RWPE2 (cell line): ENCODE measurements around the gene ATP13A4.

ENCODE experiments used
- ATAC-seq: fragments of 200-7000 bp; cut with Tn5 transposase; 3 replicates; pipeline ENCODE4 v1.9.1; 2021; ENCODE audit warnings: low read depth
- DNase-seq: peaks from one replicate; pipeline ENCODE4 v3.0.0-alpha.2; 2020; ENCODE audit warnings: low spot score
- H3K27ac ChIP-seq: fragments of 450-650 bp; 2 replicates; pipeline ENCODE4 v1.5.1; 2017; ENCODE audit warnings: mild to moderate bottlenecking; ENCODE audit not compliant: poor library complexity, severe bottlenecking
- H3K27me3 ChIP-seq: fragments of 250-450 bp; sonication (Bioruptor Pico); 2 replicates; pipeline ENCODE4 v1.5.1; 2021; ENCODE audit warnings: mild to moderate bottlenecking, moderate library complexity; ENCODE audit not compliant: insufficient read depth, poor library complexity, severe bottlenecking
- H3K36me3 ChIP-seq: fragments of 250-450 bp; sonication (Bioruptor Pico); 2 replicates; pipeline ENCODE4 v1.5.1; 2020; ENCODE audit warnings: low read depth, mild to moderate bottlenecking, moderate library complexity
- H3K4me1 ChIP-seq: fragments of 250-450 bp; sonication (Bioruptor Pico); 2 replicates; pipeline ENCODE4 v1.5.1; 2021; ENCODE audit warnings: mild to moderate bottlenecking, moderate library complexity; ENCODE audit not compliant: insufficient read depth, poor library complexity, severe bottlenecking
- H3K4me3 ChIP-seq: fragments of 250-450 bp; sonication (Bioruptor Pico); 2 replicates; pipeline ENCODE4 v1.5.1; 2021; ENCODE audit warnings: mild to moderate bottlenecking, moderate library complexity; ENCODE audit not compliant: severe bottlenecking
- H3K9me3 ChIP-seq: fragments of 250-450 bp; sonication (Bioruptor Pico); 2 replicates; pipeline ENCODE4 v1.5.1; 2021; ENCODE audit warnings: mild to moderate bottlenecking, moderate library complexity; ENCODE audit not compliant: severe bottlenecking
- TF ChIP-seq, protein P1 (sequence below): fragments of 450-650 bp; IDR thresholded peaks from one replicate; pipeline ENCODE4 v1.5.1; 2017; ENCODE audit warnings: mild to moderate bottlenecking, moderate library complexity; ENCODE audit not compliant: poor library complexity, severe bottlenecking

The ATP13A4 gene

DNA sequence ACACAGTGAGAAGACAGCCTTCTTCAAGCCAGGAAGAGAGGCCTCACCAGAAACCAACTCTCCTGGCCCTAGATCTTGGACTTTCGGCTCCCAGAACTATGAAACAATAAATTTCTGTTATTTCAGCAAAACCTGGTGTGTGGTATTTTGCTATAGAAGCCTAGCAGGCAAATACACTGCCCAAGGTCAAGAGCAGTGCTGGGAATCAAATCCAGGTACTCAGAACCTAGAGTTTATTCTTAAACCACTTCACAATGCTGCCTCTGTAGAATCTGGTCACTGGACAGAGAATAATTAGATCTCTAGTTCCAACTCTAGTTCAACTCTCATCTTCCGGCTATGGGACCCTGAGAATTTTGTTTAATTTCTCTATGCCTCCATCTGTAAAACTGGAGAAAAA is 46.6 kb downstream of the ATP13A4 start:
- TF ChIP-seq, protein P1, sequence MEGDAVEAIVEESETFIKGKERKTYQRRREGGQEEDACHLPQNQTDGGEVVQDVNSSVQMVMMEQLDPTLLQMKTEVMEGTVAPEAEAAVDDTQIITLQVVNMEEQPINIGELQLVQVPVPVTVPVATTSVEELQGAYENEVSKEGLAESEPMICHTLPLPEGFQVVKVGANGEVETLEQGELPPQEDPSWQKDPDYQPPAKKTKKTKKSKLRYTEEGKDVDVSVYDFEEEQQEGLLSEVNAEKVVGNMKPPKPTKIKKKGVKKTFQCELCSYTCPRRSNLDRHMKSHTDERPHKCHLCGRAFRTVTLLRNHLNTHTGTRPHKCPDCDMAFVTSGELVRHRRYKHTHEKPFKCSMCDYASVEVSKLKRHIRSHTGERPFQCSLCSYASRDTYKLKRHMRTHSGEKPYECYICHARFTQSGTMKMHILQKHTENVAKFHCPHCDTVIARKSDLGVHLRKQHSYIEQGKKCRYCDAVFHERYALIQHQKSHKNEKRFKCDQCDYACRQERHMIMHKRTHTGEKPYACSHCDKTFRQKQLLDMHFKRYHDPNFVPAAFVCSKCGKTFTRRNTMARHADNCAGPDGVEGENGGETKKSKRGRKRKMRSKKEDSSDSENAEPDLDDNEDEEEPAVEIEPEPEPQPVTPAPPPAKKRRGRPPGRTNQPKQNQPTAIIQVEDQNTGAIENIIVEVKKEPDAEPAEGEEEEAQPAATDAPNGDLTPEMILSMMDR = no peak
- H3K4me1 ChIP-seq = no peaks in the 10 kb centered on the region
- H3K4me3 ChIP-seq = no peak overlapping the region
- ATAC-seq (no peak), DNase-seq (no peak)
- H3K27me3 ChIP-seq = no peaks in the 10 kb centered on the region
- H3K9me3 ChIP-seq = no peaks in the 10 kb centered on the region
- no peak overlapping the region for H3K27ac ChIP-seq
- no peaks in the 10 kb centered on the region for H3K36me3 ChIP-seq

DNA sequence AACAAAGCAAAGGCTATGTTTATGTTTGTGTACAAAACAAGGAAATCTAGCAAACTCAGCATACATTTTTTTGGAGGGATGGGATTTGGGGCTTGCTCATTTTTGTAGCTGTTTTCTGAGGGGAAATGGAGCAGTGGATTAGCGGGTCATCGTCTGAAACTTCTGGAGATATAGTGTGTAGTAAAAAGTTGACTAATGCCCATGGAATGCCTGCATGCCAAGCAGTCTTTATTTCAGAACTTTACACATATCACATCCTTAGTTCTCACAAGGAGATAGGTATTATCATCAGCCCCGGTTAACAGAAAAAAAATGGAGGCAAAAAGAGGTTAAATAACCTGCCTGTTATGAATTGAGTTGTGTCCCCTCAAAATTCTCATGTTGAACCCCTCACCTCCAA is 47.1 kb downstream of the ATP13A4 start:
- no peak overlapping the region for H3K27ac ChIP-seq
- ATAC-seq = no peak

DNA sequence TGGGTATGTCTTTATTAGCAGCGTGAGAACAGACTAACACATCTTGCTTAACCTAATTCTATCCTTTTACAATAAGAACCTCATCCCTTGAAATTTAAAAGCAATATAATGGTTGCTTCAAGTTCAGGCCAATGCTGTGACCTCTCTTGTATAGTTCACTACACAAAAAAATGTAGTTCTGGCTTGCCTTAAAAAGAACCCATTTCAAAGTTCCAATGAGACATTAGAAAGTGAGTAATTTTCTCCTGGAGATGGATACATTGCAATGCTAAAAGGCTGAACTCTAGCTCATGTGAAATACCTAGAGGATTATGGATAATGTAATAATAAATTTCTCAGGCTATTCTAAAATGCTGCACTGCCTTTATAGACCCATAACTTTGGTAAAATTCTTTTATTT is 47.8 kb downstream of the ATP13A4 start:
- TF ChIP-seq, protein P1 = no peak
- no peaks in the 10 kb centered on the region for H3K4me1 ChIP-seq
- no peaks in the 10 kb centered on the region for H3K27me3 ChIP-seq
- no peak overlapping the region for H3K27ac ChIP-seq
- no peak for DNase-seq
- no peaks in the 10 kb centered on the region for H3K36me3 ChIP-seq
- no peak overlapping the region for H3K4me3 ChIP-seq
- H3K9me3 ChIP-seq = no peaks in the 10 kb centered on the region
- no peak for ATAC-seq

More for the DNA sequence above, 47.1 kb downstream of the ATP13A4 start:
- no peak for DNase-seq
- no peaks in the 10 kb centered on the region for H3K4me1 ChIP-seq
- H3K9me3 ChIP-seq = no peaks in the 10 kb centered on the region
- no peak overlapping the region for H3K4me3 ChIP-seq
- no peaks in the 10 kb centered on the region for H3K27me3 ChIP-seq
- TF ChIP-seq, protein P1 = no peak
- no peaks in the 10 kb centered on the region for H3K36me3 ChIP-seq

DNA sequence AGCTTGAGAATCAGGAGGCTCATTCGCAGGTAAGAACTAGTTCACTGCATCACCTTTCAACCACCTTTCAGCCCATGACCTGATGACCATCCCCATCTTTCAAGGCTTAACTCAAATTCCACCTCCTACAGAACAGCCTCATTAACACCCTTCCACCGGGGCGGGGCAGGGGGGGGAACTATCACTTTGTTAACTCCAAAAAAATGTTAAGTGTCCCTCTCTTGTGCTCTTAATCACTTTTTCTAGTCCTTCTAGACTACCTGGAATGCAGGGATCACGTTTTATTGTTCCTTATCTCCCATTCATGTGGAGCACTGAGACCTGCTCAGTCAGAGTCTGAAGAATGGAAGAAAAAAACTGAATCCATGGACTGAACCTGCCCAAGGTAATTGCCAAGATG is 51.8 kb downstream of the ATP13A4 start:
- TF ChIP-seq, protein P1 = no peak
- no peaks in the 10 kb centered on the region for H3K9me3 ChIP-seq
- no peak overlapping the region for H3K4me3 ChIP-seq
- DNase-seq = no peak
- H3K36me3 ChIP-seq = no peaks in the 10 kb centered on the region
- H3K27ac ChIP-seq = no peak overlapping the region
- no peak for ATAC-seq
- H3K27me3 ChIP-seq = peaks cover 3% of the 10 kb centered on the region
- H3K4me1 ChIP-seq = peaks cover 11% of the 10 kb centered on the region

DNA sequence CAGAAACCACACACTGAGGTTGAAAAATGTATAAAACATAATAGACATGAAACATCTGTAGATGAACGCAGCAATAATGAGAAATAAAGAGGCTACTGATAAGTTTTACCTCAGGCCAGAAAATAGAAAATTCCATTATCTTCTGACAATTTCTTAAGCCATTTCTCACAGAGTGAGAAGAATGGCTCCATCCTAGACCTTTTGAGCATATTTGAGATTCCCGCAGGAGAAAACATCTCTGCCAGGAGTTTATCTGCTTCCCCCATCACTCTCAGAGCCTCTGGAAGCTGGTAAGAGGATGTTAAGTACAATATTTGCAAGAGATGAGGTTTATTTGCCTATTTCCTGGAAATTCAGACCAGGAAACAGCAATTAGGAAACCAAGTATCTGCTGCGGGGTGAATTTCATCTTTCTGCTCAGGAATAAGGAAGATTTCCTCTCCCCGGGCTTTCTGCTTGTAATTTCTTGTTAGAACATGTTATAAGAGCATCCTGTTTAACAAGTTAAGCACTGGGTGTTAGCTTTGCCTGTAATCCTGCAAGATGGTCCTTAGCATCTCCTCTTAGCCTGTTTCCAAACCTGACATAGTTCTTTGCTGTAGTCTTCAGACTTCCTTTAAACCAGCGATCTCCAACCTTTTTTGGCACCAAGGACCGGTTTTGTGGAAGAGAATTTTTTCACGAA is 54.8 kb downstream of the ATP13A4 start:
- H3K9me3 ChIP-seq = no peaks in the 10 kb centered on the region
- H3K36me3 ChIP-seq = no peaks in the 10 kb centered on the region
- H3K27ac ChIP-seq = peak overlapping the region; percentile 17
- peaks cover 3% of the 10 kb centered on the region for H3K27me3 ChIP-seq
- no peak overlapping the region for H3K4me3 ChIP-seq
- TF ChIP-seq, protein P1 = no peak
- H3K4me1 ChIP-seq = peaks cover 11% of the 10 kb centered on the region
- ATAC-seq (no peak; the same call in 2 of the 3 replicates), DNase-seq (no peak)
